Motor neuron (in vitro differentiated cells): Measurements from ENCODE around the gene FOXJ3. TPM values are rescaled to one million over a fixed set of nuclear protein-coding genes. Genes with fewer than 3 reads are reported as not detected.

ENCODE experiments used
- ATAC-seq, 8 experiments: fragments of 200-7000 bp; cut with Tn5 transposase; replicated peaks in 6 of 8; 2 replicates each; pipeline ENCODE4 v1.8.0; 2021; ENCODE audit warnings: mild to moderate bottlenecking in 8 of 8, moderate library complexity in 8 of 8
- H3K27ac ChIP-seq, 2 donors: fragments of 250-450 bp; sonication (Bioruptor Pico); 2 replicates each; pipeline ENCODE4 v1.9.0; 2021; ENCODE audit warnings: antibody characterized with exemption in 2 of 2, mild to moderate bottlenecking in 2 of 2, moderate library complexity in 1 of 2
- H3K4me1 ChIP-seq, 2 donors: fragments of 250-450 bp; sonication (Bioruptor Pico); replicated peaks in 1 of 2; 2 replicates each; pipeline ENCODE4 v1.6.1; 2021; ENCODE audit warnings: antibody characterized with exemption in 2 of 2, mild to moderate bottlenecking in 2 of 2, moderate library complexity in 1 of 2
- H3K4me3 ChIP-seq, 5 donors: fragments of 250-450 bp; sonication (Bioruptor Pico); 2 replicates each; pipeline ENCODE4 v1.9.0; 2021; ENCODE audit warnings: antibody characterized with exemption in 5 of 5, mild to moderate bottlenecking in 5 of 5, moderate library complexity in 4 of 5
- WGBS, 10 experiments: fragments of 450-650 bp; shearing (Covaris generic); methylation state at CpG; one replicate each; pipeline ENCODE4 v1.0.0; 2022; 5-methylcytosine and 5-hydroxymethylcytosine counted together
- in situ Hi-C, 9 experiments: fragments of 400-800 bp; cut with MboI; loops; one replicate each; pipeline ENCODE4 v1.15.0; 2021; ENCODE audit warnings: low sequenced_read_pairs in 9 of 9, low pct_unique_long_range_greater_than_20kb in 2 of 9; ENCODE audit not compliant: unreplicated experiment in 9 of 9
- total RNA-seq, 8 experiments: library from RNA; unstranded; fragments of 300-600 nt; gene quantifications; 2 replicates each; pipeline versions ENCODE4 v1.2.3 to v1.2.4, GENCODE V29; 2022

FOXJ3 gene
- total RNA-seq, 8 experiments from 2014 or later, result 17.8 to 42.4 (median 32.2) TPM

GRCh38 chr1:42317308-42317707, 17.7 kb downstream of the FOXJ3 start:
- H3K4me3 ChIP-seq, result no peak overlapping the region
- no peak for ATAC-seq
- H3K4me1 ChIP-seq, result peaks cover 7 to 15% of the 10 kb centered on the region in 2 donors
- 85 to 100% (median 97%) methylated on average over 1 of the region's 1 CpG for WGBS, 10 experiments
- in situ Hi-C loops, result loop anchor here in 1 of 9 experiments (25.0 kb wide), 1 partner anchor 105 kb away; no protein-coding TSS in a partner anchor
- H3K27ac ChIP-seq, result no peak overlapping the region

GRCh38 chr1:42316292-42316691, 18.7 kb downstream of the FOXJ3 start:
- ATAC-seq, result no peak
- H3K4me3 ChIP-seq, result no peak overlapping the region
- H3K4me1 ChIP-seq, result peaks cover 7 to 15% of the 10 kb centered on the region in 2 donors
- 67 to 100% (median 92%) methylated on average over 1 to 2 of the region's 2 CpGs; no CpG with 5 or more reads in 3 of the 10 experiments for WGBS, 10 experiments
- no peak overlapping the region for H3K27ac ChIP-seq
- in situ Hi-C loops, result loop anchor here in 1 of 9 experiments (25.0 kb wide), 1 partner anchor 104 kb away; no protein-coding TSS in a partner anchor

GRCh38 chr1:42315500-42315899, 19.5 kb downstream of the FOXJ3 start:
- Histone ChIP-seq H3K4me1 (peaks cover 7 to 15% of the 10 kb centered on the region in 2 donors), H3K4me3 (no peak overlapping the region), H3K27ac (no peak overlapping the region)
- WGBS, 10 experiments, result 44 to 100% (median 84%) methylated on average over 1 to 2 of the region's 2 CpGs; no CpG with 5 or more reads in 1 of the 10 experiments
- in situ Hi-C loops, result loop anchor here in 1 of 9 experiments (25.0 kb wide), 1 partner anchor 103 kb away; no protein-coding TSS in a partner anchor
- ATAC-seq, result peak in 1 of 8 experiments; percentile 48

GRCh38 chr1:42313970-42314369, 21.1 kb downstream of the FOXJ3 start:
- Histone ChIP-seq H3K4me1 (peaks cover 7 to 15% of the 10 kb centered on the region in 2 donors), H3K4me3 (no peak overlapping the region), H3K27ac (no peak overlapping the region)
- peak in 1 of 8 experiments; percentile 10 for ATAC-seq
- in situ Hi-C loops, result loop anchor here in 1 of 9 experiments (25.0 kb wide), 1 partner anchor 102 kb away; no protein-coding TSS in a partner anchor
- 75 to 100% (median 100%) methylated on average over 1 to 3 of the region's 3 CpGs; no CpG with 5 or more reads in 2 of the 10 experiments for WGBS, 10 experiments

GRCh38 chr1:42312576-42313212, 22.3 kb downstream of the FOXJ3 start:
- Histone ChIP-seq H3K27ac (no peak overlapping the region), H3K4me3 (no peak overlapping the region), H3K4me1 (peaks cover 7 to 15% of the 10 kb centered on the region in 2 donors)
- WGBS, 10 experiments, result 20 to 95% (median 75%) methylated on average over 1 to 7 of the region's 7 CpGs; no CpG with 5 or more reads in 2 of the 10 experiments
- in situ Hi-C loops, result loop anchor here in 1 of 9 experiments (25.0 kb wide), 1 partner anchor 100 kb away; no protein-coding TSS in a partner anchor
- no peak for ATAC-seq

- H3K27ac ChIP-seq, result no peak overlapping the region
- in situ Hi-C loops, result loop anchor here in 1 of 9 experiments (25.0 kb wide), 1 partner anchor 100 kb away; no protein-coding TSS in a partner anchor
- H3K4me1 ChIP-seq, result peaks cover 7 to 15% of the 10 kb centered on the region in 2 donors
- no peak for ATAC-seq
- no peak overlapping the region for H3K4me3 ChIP-seq
- WGBS, 10 experiments, result 83 to 100% (median 94%) methylated on average over 1 to 4 of the region's 4 CpGs
Measured at GRCh38 chr1:42311897-42312296, 23.1 kb downstream of the FOXJ3 start.

GRCh38 chr1:42311138-42311537, 23.9 kb downstream of the FOXJ3 start:
- Histone ChIP-seq H3K4me1 (peaks cover 7 to 15% of the 10 kb centered on the region in 2 donors), H3K4me3 (no peak overlapping the region), H3K27ac (no peak overlapping the region)
- 0 to 100% (median 0%) methylated on average over 1 of the region's 1 CpG; no CpG with 5 or more reads in 3 of the 10 experiments for WGBS, 10 experiments
- in situ Hi-C loops, result loop anchor here in 1 of 9 experiments (25.0 kb wide), 1 partner anchor 99 kb away; no protein-coding TSS in a partner anchor
- ATAC-seq, result no peak

- ATAC-seq, result no peak
- Histone ChIP-seq H3K4me3 (no peak overlapping the region), H3K27ac (no peak overlapping the region), H3K4me1 (no peaks in the 10 kb centered on the region)
- WGBS, 10 experiments, result 86 to 100% (median 100%) methylated on average over 1 of the region's 1 CpG; no CpG with 5 or more reads in 4 of the 10 experiments
- in situ Hi-C loops, result loop anchor here in 1 of 9 experiments (25.0 kb wide), 1 partner anchor 95 kb away; no protein-coding TSS in a partner anchor
Measured at GRCh38 chr1:42306977-42307376, 28.1 kb downstream of the FOXJ3 start.

- in situ Hi-C loops, result loop anchor here in 1 of 9 experiments (25.0 kb wide), 1 partner anchor 93 kb away; no protein-coding TSS in a partner anchor
- H3K4me1 ChIP-seq, result no peaks in the 10 kb centered on the region
- 82 to 100% (median 97%) methylated on average over 1 to 5 of the region's 5 CpGs for WGBS, 10 experiments
- ATAC-seq, result no peak
- no peak overlapping the region for H3K27ac ChIP-seq
- H3K4me3 ChIP-seq, result no peak overlapping the region
Measured at GRCh38 chr1:42305639-42306038, 29.4 kb downstream of the FOXJ3 start.

- Histone ChIP-seq H3K27ac (no peak overlapping the region), H3K4me3 (no peak overlapping the region), H3K4me1 (no peaks in the 10 kb centered on the region)
- ATAC-seq, result no peak
- in situ Hi-C loops, result loop anchor here in 1 of 9 experiments (25.0 kb wide), 1 partner anchor 90 kb away; no protein-coding TSS in a partner anchor
- WGBS, 10 experiments, result 83 to 100% (median 95%) methylated on average over 1 of the region's 1 CpG; no CpG with 5 or more reads in 4 of the 10 experiments
Measured at GRCh38 chr1:42302034-42302433, 33.0 kb downstream of the FOXJ3 start.

GRCh38 chr1:42298520-42298919, 36.5 kb downstream of the FOXJ3 start:
- WGBS, 10 experiments, result 87 to 100% (median 100%) methylated on average over 2 of the region's 2 CpGs
- Histone ChIP-seq H3K27ac (no peak overlapping the region), H3K4me3 (no peak overlapping the region), H3K4me1 (no peaks in the 10 kb centered on the region)
- ATAC-seq, result no peak
- in situ Hi-C loops, result no loop called here

GRCh38 chr1:42295816-42296215, 39.2 kb downstream of the FOXJ3 start:
- no peak for ATAC-seq
- H3K27ac ChIP-seq, result no peak overlapping the region
- no peaks in the 10 kb centered on the region for H3K4me1 ChIP-seq
- H3K4me3 ChIP-seq, result no peak overlapping the region
- 92 to 100% (median 99%) methylated on average over 2 to 5 of the region's 5 CpGs for WGBS, 10 experiments
- in situ Hi-C loops, result no loop called here

GRCh38 chr1:42290130-42290529, 44.9 kb downstream of the FOXJ3 start:
- no peak for ATAC-seq
- Histone ChIP-seq H3K4me3 (no peak overlapping the region), H3K27ac (no peak overlapping the region), H3K4me1 (no peaks in the 10 kb centered on the region)
- WGBS, 10 experiments, result 71 to 100% (median 88%) methylated on average over 1 to 2 of the region's 2 CpGs
- in situ Hi-C loops, result no loop called here
